Dedifferentiated amniotic fluid mesenchymal stem cell (primary cell): Measurements from ENCODE around the gene RUFY4.
A peak's percentile ranks its signal among the peaks of the same experiment; 100 is the strongest.
"Not testable (repeated sequence)": the region's sequence is repeated elsewhere in the genome, so short reads cannot be mapped to it uniquely, and the experiment has no call there.

Experiments used
- DNase-seq: peaks from one replicate; pipeline ENCODE4 v3.0.0-alpha.2; 2016; ENCODE audit errors: extremely low spot score

RUFY4 gene

GRCh38 chr2:218031261-218031660, 37.8 kb upstream of the RUFY4 start:
- DNase-seq, result no peak

- no peak for DNase-seq
These were observed 37.2 kb upstream of the RUFY4 start for GRCh38 chr2:218031771-218032257.

- no peak for DNase-seq
These were observed 36.5 kb upstream of the RUFY4 start for GRCh38 chr2:218032336-218033171.

GRCh38 chr2:218033208-218033589, 35.9 kb upstream of the RUFY4 start:
- no peak for DNase-seq

- DNase-seq, result no peak
These were observed 35.2 kb upstream of the RUFY4 start for GRCh38 chr2:218033590-218034496.

GRCh38 chr2:218034497-218035213, 34.4 kb upstream of the RUFY4 start:
- DNase-seq, result peak; percentile 69

- no peak for DNase-seq
These were observed 33.5 kb upstream of the RUFY4 start for GRCh38 chr2:218035463-218036100.

GRCh38 chr2:218036371-218036770, 32.7 kb upstream of the RUFY4 start:
- DNase-seq, result no peak

- no peak for DNase-seq
These were observed 29.9 kb upstream of the RUFY4 start for GRCh38 chr2:218039171-218039570.

GRCh38 chr2:218040883-218041282, 28.2 kb upstream of the RUFY4 start:
- no peak for DNase-seq

- no peak for DNase-seq
These were observed 27.5 kb upstream of the RUFY4 start for GRCh38 chr2:218041302-218042168.

- DNase-seq, result no peak
These were observed 26.0 kb upstream of the RUFY4 start for GRCh38 chr2:218043100-218043499.

- DNase-seq, result no peak
These were observed 25.3 kb upstream of the RUFY4 start for GRCh38 chr2:218043701-218044109.

GRCh38 chr2:218044599-218044998, 24.5 kb upstream of the RUFY4 start:
- not testable (repeated sequence) for DNase-seq

- DNase-seq, result no peak
These were observed 22.8 kb upstream of the RUFY4 start for GRCh38 chr2:218046238-218046637.

GRCh38 chr2:218047536-218048225, 21.4 kb upstream of the RUFY4 start:
- DNase-seq, result no peak

GRCh38 chr2:218051903-218052302, 17.1 kb upstream of the RUFY4 start:
- no peak for DNase-seq

- DNase-seq, result no peak
These were observed 9.8 kb upstream of the RUFY4 start for GRCh38 chr2:218059289-218059688.

GRCh38 chr2:218060118-218060517, 8.9 kb upstream of the RUFY4 start:
- no peak for DNase-seq
